Subcutaneous adipose tissue (tissue), 4 donors: ENCODE measurements around the gene SLC2A10. TPM values are rescaled to one million over a fixed set of nuclear protein-coding genes. Genes with fewer than 3 reads are reported as not detected.

ENCODE experiments used
- CTCF ChIP-seq: fragments of 450-650 bp; IDR thresholded peaks from one replicate; pipeline ENCODE4 v1.5.1; 2016; ENCODE audit warnings: low read depth, mild to moderate bottlenecking, control low read depth, antibody characterized with exemption, moderate library complexity
- total RNA-seq, 4 donors: library from RNA; depleted of rRNA; stranded (reverse); fragments of >200 nt; gene quantifications; one replicate each; pipeline ENCODE4 v1.1.0, GENCODE V29; 2016

The SLC2A10 gene
- total RNA-seq, 4 donors from 2014 or later, result 4.4 to 14.9 (median 11.4) TPM

GRCh38 chr20:46694484-46694883 lies 15.0 kb upstream of the SLC2A10 start:
- no peak for TF ChIP-seq CTCF

GRCh38 chr20:46695892-46696291 lies 13.6 kb upstream of the SLC2A10 start:
- TF ChIP-seq CTCF, result no peak

GRCh38 chr20:46696791-46697279 lies 12.6 kb upstream of the SLC2A10 start:
- TF ChIP-seq CTCF, result no peak

- no peak for TF ChIP-seq CTCF
Measured at GRCh38 chr20:46698788-46699187, 10.7 kb upstream of the SLC2A10 start.

GRCh38 chr20:46699651-46700359 lies 9.6 kb upstream of the SLC2A10 start:
- TF ChIP-seq CTCF, result no peak

- TF ChIP-seq CTCF, result no peak
Measured at GRCh38 chr20:46700481-46700880, 9.0 kb upstream of the SLC2A10 start.

GRCh38 chr20:46701057-46701456 lies 8.4 kb upstream of the SLC2A10 start:
- TF ChIP-seq CTCF, result no peak
